Activated naive CD4-positive, alpha-beta T cell treated with anti-CD3 and anti-CD28 coated beads, Interleukin-2, amount 10 ng/mL, durations not matched to agents 7 days and 5 days (primary cell): ENCODE measurements around the gene TRPV4.
"Not testable (repeated sequence)": the region's sequence is repeated elsewhere in the genome, so short reads cannot be mapped to it uniquely, and the experiment has no call there.

Experiments
- CTCF ChIA-PET: fragments of 350-600 bp; sonication (Branson Sonifier 250); formaldehyde crosslinking; loops from one replicate; lab custom pipeline; 2021; ENCODE audit warnings: antibody characterized with exemption; lab: Charles Lee
- DNase-seq: peaks from one replicate; pipeline ENCODE4 v3.0.0-alpha.2; 2020
- H3K27ac Mint-ChIP-seq: one replicate; pipeline ENCODE4 v1.8.0; 2021; ENCODE audit warnings: mild to moderate bottlenecking, moderate library complexity, mixed read lengths
- H3K27me3 Mint-ChIP-seq: one replicate; pipeline ENCODE4 v1.8.0; 2021; ENCODE audit warnings: mild to moderate bottlenecking, mixed read lengths
- H3K36me3 Mint-ChIP-seq: one replicate; pipeline ENCODE4 v1.8.0; 2021; ENCODE audit warnings: mixed read lengths
- H3K4me1 Mint-ChIP-seq: one replicate; pipeline ENCODE4 v1.8.0; 2021; ENCODE audit warnings: mixed read lengths
- H3K4me3 Mint-ChIP-seq: one replicate; pipeline ENCODE4 v1.8.0; 2021; ENCODE audit warnings: mild to moderate bottlenecking, moderate library complexity, mixed read lengths
- H3K9me3 Mint-ChIP-seq: one replicate; pipeline ENCODE4 v1.8.0; 2021; ENCODE audit warnings: mixed read lengths

Gene TRPV4

DNA sequence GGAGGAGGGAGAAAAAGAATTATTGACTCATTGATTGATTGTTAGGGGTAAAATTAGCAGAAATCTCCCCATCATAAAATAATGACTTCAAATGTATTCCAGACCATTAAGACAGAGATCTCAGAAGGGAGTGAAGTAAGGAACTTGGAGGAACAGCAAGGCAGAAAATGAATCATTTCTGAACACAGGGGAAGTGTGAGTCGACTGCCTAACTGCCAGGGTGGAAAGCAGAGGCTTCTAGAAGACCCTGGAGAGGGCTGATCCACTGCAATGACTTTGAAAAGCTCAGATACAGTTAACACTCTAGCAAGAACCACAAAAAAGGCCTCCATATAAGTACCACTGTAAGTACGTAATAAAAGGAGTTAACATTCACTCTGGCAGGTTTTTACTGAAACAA is 37.5 kb upstream of the TRPV4 start:
- CTCF ChIA-PET = no interaction called here
- Mint-ChIP-seq H3K9me3 (no peaks in the 10 kb centered on the region), H3K27me3 (no peaks in the 10 kb centered on the region), H3K27ac (no peak overlapping the region), H3K4me1 (peaks cover 7% of the 10 kb centered on the region), H3K4me3 (no peak overlapping the region), H3K36me3 (peaks cover 6% of the 10 kb centered on the region)
- no peak for DNase-seq

DNA sequence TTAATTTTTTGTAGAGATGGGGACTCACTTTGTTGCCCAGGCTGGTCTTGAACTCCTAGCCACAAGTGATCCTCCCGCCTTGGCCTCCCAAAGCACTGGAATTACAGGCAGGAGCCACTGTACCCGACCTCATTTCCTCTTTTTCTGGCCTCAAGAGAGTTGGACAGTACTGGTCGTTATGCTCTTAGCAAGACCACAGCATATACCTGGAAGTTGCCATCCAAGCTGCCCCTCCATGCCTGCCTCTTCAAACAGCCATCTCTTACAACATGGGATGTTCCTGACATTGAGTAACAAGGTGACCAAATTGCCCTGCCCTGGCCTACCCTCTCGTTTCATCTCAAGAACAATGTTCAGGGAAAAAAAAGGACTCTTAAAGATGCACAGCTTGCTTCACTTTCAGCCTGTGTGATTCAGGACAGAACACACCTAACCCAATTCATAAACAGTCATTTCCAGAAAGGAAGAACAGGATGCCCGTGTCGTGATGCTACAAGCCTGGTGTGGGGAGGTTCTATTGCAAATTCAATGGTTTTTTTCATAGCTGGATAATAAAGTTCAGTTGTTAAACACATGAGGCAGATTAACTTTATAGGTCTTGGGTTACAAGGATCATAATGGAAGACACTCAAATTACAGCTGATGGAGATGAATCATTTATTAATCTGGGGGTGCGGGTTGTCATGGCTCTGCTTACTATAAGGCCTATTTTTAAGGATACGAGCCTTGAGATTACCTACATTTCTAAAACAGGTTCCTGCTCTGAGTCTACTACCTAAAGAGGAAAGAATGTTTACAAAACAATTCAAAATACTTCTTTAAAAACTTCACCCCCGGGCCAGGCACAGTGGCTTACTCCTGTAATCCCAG is 35.2 kb upstream of the TRPV4 start:
- Mint-ChIP-seq H3K4me1 (peaks cover 19% of the 10 kb centered on the region), H3K27ac (no peak overlapping the region), H3K36me3 (peaks cover 6% of the 10 kb centered on the region), H3K4me3 (no peak overlapping the region), H3K9me3 (no peaks in the 10 kb centered on the region), H3K27me3 (no peaks in the 10 kb centered on the region)
- CTCF ChIA-PET = interaction anchor here (2.9 kb wide), 1 partner anchor 15 kb away, joined by 10 read pairs; no protein-coding TSS in a partner anchor
- no peak for DNase-seq

DNA sequence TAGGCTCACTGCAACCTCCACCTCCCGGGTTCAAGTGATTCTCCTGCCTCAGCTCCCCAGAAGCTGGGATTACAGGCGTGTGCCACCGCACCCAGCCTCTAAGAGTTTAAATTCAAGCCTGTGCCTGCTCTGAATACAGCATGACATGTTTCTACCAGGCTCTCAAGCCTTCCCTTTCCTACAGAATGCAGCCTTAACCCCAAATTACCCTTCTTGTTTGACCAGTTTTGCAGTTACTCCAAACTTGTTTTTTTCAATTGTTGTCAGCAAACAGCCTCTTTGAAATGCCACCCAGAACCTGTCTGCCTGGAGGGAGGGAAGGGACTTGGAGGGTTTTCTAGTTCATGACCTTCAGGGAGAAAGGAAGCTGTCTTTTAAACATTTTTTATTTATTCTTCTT is 31.7 kb upstream of the TRPV4 start:
- Mint-ChIP-seq H3K27ac (no peak overlapping the region), H3K27me3 (no peaks in the 10 kb centered on the region)

DNA sequence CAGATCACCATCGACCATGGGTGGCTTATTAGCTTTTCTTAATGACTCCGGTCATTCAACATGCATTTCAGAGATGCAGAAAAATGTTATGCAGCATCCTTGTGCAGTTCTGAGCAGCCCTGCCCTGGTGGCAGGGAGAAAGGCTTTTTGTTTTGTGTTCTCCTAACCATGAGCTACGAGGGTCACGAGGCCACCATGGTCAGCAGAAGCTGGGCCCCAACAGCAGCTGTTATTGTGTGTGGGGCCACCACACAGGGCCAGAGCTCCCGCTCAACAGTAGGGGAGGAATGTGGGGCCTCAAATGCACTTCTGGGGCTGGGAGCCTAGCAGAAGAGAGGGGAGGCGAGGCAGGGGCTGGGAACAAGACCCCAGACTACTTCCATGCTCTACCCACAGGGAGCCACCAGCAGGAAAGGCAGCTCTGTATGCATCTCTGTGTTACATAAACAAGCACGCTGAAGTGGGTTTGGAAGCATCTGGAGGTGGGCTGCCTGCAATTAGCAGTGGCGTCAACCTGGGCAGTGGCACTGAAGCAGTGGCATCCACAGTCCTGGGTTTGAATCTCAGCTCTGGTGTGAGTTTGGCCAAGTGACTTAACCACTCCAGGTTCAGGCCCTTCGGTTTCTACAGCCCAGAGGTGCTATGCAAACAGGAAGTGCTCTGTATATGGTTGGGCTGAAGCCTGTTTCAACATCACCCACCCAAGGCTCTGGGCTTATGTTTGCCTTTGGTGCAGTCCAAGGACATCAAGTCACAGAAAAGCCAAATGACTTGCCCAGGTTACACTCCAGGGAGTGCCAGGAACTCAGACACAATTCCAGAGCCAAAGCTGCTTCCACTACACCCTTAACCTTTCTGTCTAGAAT is 30.9 kb upstream of the TRPV4 start:
- H3K4me1 Mint-ChIP-seq = peaks cover 18% of the 10 kb centered on the region
- no peak overlapping the region for H3K4me3 Mint-ChIP-seq
- H3K36me3 Mint-ChIP-seq = no peaks in the 10 kb centered on the region
- peak; percentile 34 for DNase-seq
- H3K9me3 Mint-ChIP-seq = no peaks in the 10 kb centered on the region
- H3K27me3 Mint-ChIP-seq = no peaks in the 10 kb centered on the region
- CTCF ChIA-PET = interaction anchor here (3.1 kb wide), 1 partner anchor 11 kb away, joined by 21 read pairs; no protein-coding TSS in a partner anchor
- H3K27ac Mint-ChIP-seq = peak overlapping the region; percentile 70

More for the DNA sequence above, 31.7 kb upstream of the TRPV4 start:
- no peak for DNase-seq
- Mint-ChIP-seq H3K4me1 (peaks cover 18% of the 10 kb centered on the region), H3K4me3 (no peak overlapping the region), H3K36me3 (no peaks in the 10 kb centered on the region), H3K9me3 (no peaks in the 10 kb centered on the region)
- CTCF ChIA-PET = interaction anchor here (2.1 to 3.1 kb wide), 2 partner anchors 12 to 19 kb away, joined by 6 to 21 read pairs; no protein-coding TSS in a partner anchor

DNA sequence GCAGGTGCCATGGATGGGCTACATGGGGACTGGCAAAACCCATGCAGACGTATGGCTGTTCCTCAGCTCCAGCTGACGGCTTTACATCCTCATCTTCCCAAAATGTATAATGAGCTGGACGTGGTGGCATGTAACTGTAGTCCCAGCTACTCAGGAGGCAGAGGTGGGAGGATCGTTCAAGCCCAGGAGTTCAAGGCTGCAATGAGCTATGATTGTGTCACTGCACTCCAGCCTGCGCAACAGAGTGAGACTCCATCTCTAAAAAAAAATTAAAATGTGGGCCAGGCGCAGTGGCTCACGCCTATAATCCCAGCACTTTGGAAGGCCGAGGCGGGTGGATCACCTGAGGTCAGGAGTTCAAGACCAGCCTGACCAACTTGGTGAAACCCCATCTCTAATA is 29.3 kb upstream of the TRPV4 start:
- H3K9me3 Mint-ChIP-seq, H3K36me3 Mint-ChIP-seq, H3K27me3 Mint-ChIP-seq, H3K27ac Mint-ChIP-seq, H3K4me3 Mint-ChIP-seq, DNase-seq, CTCF ChIA-PET: not testable (repeated sequence)
- H3K4me1 Mint-ChIP-seq = peaks cover 28% of the 10 kb centered on the region

DNA sequence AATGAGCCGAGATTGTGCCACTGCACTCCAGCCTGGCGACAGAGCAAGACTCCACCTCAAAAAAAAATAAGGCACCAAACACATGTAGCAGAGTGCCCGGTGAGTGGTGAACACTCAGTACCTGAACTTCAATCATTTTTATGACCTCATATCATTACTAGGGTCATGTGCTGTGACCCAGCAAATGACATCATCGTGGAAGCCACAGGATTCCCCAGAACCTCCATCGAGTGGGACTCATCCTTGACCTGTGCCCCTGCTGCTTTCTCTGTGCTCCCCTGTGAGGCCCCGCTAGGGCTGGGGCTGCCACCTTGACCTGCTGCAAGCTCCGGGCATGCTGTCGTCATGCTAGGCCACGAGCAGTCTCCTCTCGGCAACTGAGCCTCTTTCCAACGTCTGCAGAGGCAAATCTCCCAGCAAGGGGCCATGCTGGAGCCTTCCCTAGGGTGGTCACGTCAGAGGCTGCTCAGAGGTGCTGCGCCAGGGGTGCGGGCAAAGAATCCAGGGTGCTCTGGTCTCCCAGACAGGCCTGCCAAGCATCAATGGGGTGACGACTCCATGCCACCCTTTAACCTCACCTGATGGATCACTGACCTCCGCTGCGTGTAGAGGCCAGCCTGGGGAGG is 28.6 kb upstream of the TRPV4 start:
- no peak overlapping the region for H3K4me3 Mint-ChIP-seq
- H3K9me3 Mint-ChIP-seq = no peaks in the 10 kb centered on the region
- H3K27me3 Mint-ChIP-seq = no peaks in the 10 kb centered on the region
- H3K36me3 Mint-ChIP-seq = peaks cover 2% of the 10 kb centered on the region
- no peak overlapping the region for H3K27ac Mint-ChIP-seq
- CTCF ChIA-PET = no interaction called here
- H3K4me1 Mint-ChIP-seq = peaks cover 28% of the 10 kb centered on the region
- DNase-seq = no peak

DNA sequence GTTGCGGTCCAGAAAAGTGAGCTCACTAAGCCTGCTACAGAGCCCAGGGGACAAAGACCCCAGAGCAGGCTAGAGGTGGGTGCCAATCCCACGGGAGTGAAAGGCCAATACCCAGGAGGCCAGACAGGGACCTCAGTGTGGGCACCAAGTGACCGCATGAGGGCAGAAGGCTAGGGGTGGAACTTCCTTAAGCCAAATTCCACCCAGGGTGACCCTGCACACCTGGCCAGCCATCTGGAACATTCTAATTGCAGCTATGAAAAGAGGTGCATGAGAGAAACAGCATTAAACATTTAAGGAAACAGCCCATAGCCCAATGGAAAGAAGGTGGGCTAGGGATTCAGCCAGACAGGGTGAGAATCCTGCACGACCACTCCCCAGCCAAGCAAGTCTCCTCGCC is 27.8 kb upstream of the TRPV4 start:
- H3K4me1 Mint-ChIP-seq = peaks cover 28% of the 10 kb centered on the region
- H3K27me3 Mint-ChIP-seq = no peaks in the 10 kb centered on the region
- H3K4me3 Mint-ChIP-seq = no peak overlapping the region
- H3K27ac Mint-ChIP-seq = no peak overlapping the region
- peaks cover 2% of the 10 kb centered on the region for H3K36me3 Mint-ChIP-seq
- no peak for DNase-seq
- CTCF ChIA-PET = no interaction called here
- no peaks in the 10 kb centered on the region for H3K9me3 Mint-ChIP-seq

DNA sequence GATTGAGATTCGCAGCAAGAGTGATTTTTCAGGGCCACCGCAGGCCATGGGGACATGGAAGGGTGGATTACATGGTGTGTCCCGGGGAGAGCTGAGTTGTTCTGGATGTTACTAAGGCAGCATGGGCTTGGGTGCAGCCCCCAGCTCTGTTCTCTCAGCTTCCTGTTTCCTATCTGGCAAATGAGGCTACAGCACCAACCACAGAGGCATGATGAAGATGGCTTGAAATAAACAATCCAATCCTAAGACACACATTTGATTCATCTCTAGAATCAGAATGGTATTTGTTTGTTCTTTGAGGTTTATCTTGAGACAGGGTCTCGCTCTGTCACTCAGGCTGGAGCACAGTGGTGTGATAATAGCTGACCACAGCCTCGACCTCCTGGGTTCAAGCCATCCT is 25.6 kb upstream of the TRPV4 start:
- CTCF ChIA-PET = interaction anchor here (0.9 to 7.3 kb wide), 2 partner anchors 13 to 18 kb away, joined by 3 to 60 read pairs; no protein-coding TSS in a partner anchor
- H3K4me1 Mint-ChIP-seq = peaks cover 14% of the 10 kb centered on the region
- DNase-seq = no peak
- no peak overlapping the region for H3K4me3 Mint-ChIP-seq
- H3K9me3 Mint-ChIP-seq = no peaks in the 10 kb centered on the region
- H3K27ac Mint-ChIP-seq = no peak overlapping the region
- H3K36me3 Mint-ChIP-seq = peaks cover 2% of the 10 kb centered on the region
- no peaks in the 10 kb centered on the region for H3K27me3 Mint-ChIP-seq

DNA sequence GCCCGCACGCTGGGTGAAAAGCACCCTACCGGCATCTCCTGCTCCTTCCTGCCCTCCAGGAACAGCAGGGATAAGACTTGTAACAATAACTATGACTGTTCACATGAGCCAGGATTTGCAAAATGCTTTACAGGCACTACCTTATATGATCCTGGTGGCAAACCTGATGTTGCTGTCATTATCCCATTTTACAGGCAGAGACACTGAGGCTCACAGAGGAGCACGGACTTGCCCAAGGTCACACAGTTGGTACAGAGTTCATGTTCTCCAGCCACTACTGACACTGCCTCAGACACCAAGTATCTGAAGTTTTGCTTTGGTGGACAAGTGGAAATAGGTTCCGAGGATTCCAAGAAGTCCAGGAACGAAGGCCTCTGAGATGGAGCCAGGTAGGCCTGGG is 24.5 kb upstream of the TRPV4 start:
- Mint-ChIP-seq H3K27me3 (no peaks in the 10 kb centered on the region), H3K4me1 (peaks cover 12% of the 10 kb centered on the region), H3K27ac (no peak overlapping the region), H3K9me3 (no peaks in the 10 kb centered on the region), H3K4me3 (no peak overlapping the region), H3K36me3 (peaks cover 2% of the 10 kb centered on the region)
- CTCF ChIA-PET = interaction anchor here (7.3 kb wide), 1 partner anchor 12 kb away, joined by 60 read pairs; no protein-coding TSS in a partner anchor
- no peak for DNase-seq

DNA sequence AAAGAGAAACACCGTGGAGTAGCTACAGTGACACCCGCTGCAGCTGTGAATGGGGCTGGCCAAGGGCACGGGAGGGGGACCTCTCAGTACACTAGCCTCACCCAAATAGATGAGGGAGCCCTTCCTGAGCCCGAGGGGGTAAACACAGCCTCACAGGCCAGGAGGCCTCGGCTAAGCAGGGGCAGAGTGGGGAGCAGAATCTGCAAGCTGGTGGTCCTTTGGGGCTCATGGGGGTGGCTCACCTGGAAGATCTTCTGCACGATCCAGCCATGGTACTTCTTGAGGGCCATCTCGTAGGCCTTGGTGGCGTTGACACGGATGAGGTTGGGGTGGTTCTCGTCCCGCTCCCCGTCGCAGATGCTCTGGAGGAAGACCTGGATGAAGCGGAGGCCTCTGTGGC is 22.2 kb upstream of the TRPV4 start:
- Mint-ChIP-seq H3K4me1 (peaks cover 12% of the 10 kb centered on the region), H3K4me3 (no peak overlapping the region), H3K27ac (no peak overlapping the region), H3K36me3 (peaks cover 2% of the 10 kb centered on the region), H3K27me3 (no peaks in the 10 kb centered on the region), H3K9me3 (no peaks in the 10 kb centered on the region)
- no peak for DNase-seq
- CTCF ChIA-PET = interaction anchor here (1.5 to 7.3 kb wide), 7 partner anchors 9 to 181 kb away, joined by 4 to 60 read pairs (median 21); no protein-coding TSS in a partner anchor

DNA sequence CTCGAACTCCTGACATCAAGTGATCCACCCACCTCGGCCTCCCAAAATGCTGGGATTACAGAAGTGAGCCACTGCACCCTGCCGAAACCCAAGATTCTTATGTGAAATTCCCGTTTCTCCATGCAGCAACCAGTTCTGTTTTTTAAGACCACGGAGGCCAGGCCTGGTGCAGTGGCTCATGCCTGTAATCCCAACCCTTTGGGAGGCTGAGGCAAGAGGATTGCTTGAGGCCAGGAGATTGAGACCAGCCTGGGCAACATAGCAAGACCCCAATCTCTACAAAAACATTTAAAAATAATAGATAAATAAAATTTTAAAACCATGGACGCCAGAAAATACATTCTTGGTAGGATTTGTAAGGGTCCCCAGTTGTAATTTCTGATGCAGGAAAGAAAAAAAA is 17.3 kb upstream of the TRPV4 start:
- CTCF ChIA-PET = interaction anchor here (1.0 kb wide), 1 partner anchor 78 kb away, joined by 3 read pairs; no protein-coding TSS in a partner anchor
- H3K27me3 Mint-ChIP-seq, H3K4me3 Mint-ChIP-seq, H3K4me1 Mint-ChIP-seq, H3K27ac Mint-ChIP-seq, H3K36me3 Mint-ChIP-seq, H3K9me3 Mint-ChIP-seq, DNase-seq: not testable (repeated sequence)

DNA sequence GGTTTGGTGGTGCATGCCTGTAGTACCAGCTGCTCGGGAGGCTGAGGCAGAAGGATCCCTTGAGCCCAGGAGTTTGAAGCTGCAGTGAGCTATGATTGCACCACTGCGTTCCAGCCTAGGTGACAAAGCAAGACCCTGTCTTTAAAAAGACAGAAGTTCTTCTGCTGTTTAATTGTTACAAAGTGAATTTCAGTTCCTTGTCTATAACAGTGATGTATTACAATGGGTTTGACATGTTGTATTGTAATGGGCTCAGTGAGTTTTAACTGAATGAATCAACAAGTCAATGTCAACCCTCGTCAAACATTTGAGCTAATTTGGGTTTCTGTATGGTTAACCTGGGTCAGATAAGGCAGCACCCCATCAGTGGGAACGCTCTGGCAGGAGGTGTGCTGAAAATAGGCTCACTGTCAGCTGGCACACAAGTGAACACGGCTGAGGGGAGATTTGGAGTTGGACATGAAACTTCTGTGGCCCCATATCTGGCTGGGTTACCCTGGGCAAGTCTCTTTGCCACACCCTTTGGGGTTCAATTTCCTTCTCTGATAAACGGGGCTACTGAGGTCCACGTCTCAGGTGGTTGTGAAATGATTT is 14.0 kb upstream of the TRPV4 start:
- Mint-ChIP-seq H3K36me3 (no peaks in the 10 kb centered on the region), H3K4me3 (no peak overlapping the region), H3K27ac (no peak overlapping the region), H3K9me3 (no peaks in the 10 kb centered on the region), H3K4me1 (peaks cover 10% of the 10 kb centered on the region), H3K27me3 (no peaks in the 10 kb centered on the region)
- no peak for DNase-seq
- CTCF ChIA-PET = interaction anchor here (0.7 to 4.3 kb wide), 2 partner anchors 10 to 41 kb away, joined by 3 to 60 read pairs; no protein-coding TSS in a partner anchor

DNA sequence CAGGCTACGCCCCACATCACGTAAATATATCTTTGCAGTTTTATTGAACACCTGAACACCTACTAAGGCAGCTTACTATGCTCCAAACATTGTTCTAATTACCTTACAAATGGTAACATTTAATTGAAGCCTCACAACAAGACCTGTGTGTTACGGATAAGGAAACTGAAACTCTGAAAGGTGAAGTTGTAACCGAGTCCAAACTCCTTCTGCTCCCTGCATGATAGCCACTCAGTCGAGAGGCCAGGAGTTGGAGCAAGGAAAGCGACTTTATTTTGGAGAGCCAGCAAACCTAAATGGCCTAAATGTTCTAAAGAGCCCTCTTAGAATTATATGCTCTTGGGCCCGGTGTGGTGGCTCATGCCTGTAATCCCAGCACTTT is 12.6 kb upstream of the TRPV4 start:
- peaks cover 10% of the 10 kb centered on the region for H3K4me1 Mint-ChIP-seq
- H3K4me3 Mint-ChIP-seq = no peak overlapping the region
- H3K36me3 Mint-ChIP-seq = no peaks in the 10 kb centered on the region
- DNase-seq = no peak
- no peaks in the 10 kb centered on the region for H3K9me3 Mint-ChIP-seq
- H3K27me3 Mint-ChIP-seq = peaks cover 2% of the 10 kb centered on the region
- CTCF ChIA-PET = interaction anchor here (0.6 to 4.3 kb wide), 31 partner anchors 10 to 532 kb away, joined by 3 to 60 read pairs (median 4); no protein-coding TSS in a partner anchor
- no peak overlapping the region for H3K27ac Mint-ChIP-seq
